SK-N-MC (cell line): ENCODE measurements around the gene LIPM.

Experiments used
- DNase-seq: peaks from one replicate; pipeline ENCODE4 v3.0.0-alpha.2; 2011; ENCODE audit warnings: low read depth, low spot score
- H3K27ac ChIP-seq: fragments of 200-600 bp; sonication (generic); 2 replicates; pipeline ENCODE4 v1.5.1; 2016; ENCODE audit warnings: mixed run types
- H3K36me3 ChIP-seq: fragments of 200-600 bp; sonication (generic); 2 replicates; pipeline ENCODE4 v1.6.1; 2017; ENCODE audit warnings: antibody characterized with exemption, low read length, mixed read lengths; ENCODE audit not compliant: insufficient read depth
- H3K4me3 ChIP-seq: fragments of 200-600 bp; sonication (generic); 2 replicates; pipeline ENCODE4 v1.5.1; 2016
- H3K9ac ChIP-seq: fragments of 200-600 bp; sonication (generic); 2 replicates; pipeline ENCODE4 v1.8.0; 2017; ENCODE audit warnings: mixed run types, mixed read lengths; ENCODE audit not compliant: insufficient read length
- H3K9me3 ChIP-seq: fragments of 200-600 bp; sonication (generic); 2 replicates; pipeline ENCODE4 v1.6.1; 2017; ENCODE audit warnings: low read depth, mild to moderate bottlenecking, antibody characterized with exemption, low read length, moderate library complexity, mixed read lengths
- EZH2 ChIP-seq: fragments of 200-600 bp; sonication (generic); IDR thresholded peaks from one replicate; pipeline ENCODE4 v1.6.1; 2017; ENCODE audit warnings: antibody characterized with exemption
- FOXP2 ChIP-seq: optimal IDR thresholded peaks from 2 replicates; pipeline ENCODE3; 2011; ENCODE audit warnings: mild to moderate bottlenecking, moderate library complexity; ENCODE audit not compliant: insufficient read depth; ENCODE audit errors: extremely low read length, control extremely low read depth
- POLR2AphosphoS5 ChIP-seq: IDR thresholded peaks from 2 replicates; pipeline ENCODE4 v1.6.1; 2012; ENCODE audit warnings: mild to moderate bottlenecking, low read depth, low read length, borderline replicate concordance

The LIPM gene

DNA sequence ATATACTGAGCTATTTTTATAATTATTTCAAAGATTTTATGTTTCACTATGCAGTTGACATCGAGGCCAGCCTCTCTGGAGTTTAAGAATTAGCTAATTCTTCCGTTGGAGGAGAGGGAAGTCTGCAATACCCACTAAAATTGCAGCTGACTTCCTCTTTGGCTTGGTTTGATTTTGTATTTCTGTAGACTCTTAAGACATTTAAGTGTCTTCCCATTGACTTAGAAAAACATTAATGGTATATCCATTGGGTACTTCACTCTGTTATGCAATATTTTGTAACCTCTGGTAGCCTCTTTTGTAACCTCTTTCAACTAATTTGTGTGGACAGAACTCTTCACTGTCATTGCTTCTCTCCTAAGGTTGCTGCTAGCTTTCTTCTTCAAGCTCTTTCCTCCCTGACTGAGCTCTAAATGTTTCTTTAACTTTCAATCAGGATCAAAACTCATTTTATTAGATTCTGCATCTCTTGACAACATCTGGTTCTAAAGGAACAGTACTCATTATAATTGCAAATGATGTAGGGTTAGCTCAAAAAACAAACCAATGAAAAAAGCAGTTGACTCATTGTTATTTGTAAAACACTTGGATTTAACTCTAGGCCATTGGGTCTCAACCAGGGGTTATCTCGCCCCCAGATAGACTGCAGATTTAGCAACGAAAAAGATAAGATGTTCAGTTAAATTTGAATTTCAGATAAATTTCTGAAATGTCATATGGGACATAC is 50.8 kb downstream of the LIPM start:
- TF ChIP-seq FOXP2 (no peak), EZH2 (no peak), POLR2AphosphoS5 (no peak)
- Histone ChIP-seq H3K36me3 (no peaks in the 10 kb centered on the region), H3K9me3 (no peaks in the 10 kb centered on the region), H3K9ac (no peak overlapping the region), H3K4me3 (no peak overlapping the region; the same call in 1 of the 2 replicates), H3K27ac (no peak overlapping the region)
- DNase-seq = no peak

DNA sequence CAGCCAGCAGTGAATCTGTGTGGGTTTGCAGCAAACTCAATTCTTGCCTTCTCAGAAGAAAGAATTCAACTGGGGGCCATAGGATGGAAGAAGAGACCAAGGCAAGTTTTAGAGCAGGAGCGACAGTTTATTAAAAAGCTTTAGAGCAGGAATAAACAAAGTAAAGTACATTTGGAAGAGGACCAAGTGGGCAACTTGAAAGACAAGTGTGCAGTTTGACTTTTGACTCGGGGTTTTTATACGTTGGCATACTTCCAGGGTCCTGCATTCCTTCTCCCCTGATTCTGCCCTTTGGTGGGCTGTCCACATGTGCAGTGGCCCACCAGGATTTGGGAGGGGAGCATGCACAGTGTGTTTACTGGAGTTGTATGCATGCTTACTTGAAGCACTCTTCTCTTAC is 52.2 kb downstream of the LIPM start:
- Histone ChIP-seq H3K4me3 (no peak overlapping the region), H3K9ac (no peak overlapping the region), H3K9me3 (no peaks in the 10 kb centered on the region), H3K36me3 (no peaks in the 10 kb centered on the region), H3K27ac (no peak overlapping the region)
- TF ChIP-seq POLR2AphosphoS5 (no peak), FOXP2 (no peak), EZH2 (no peak)
- no peak for DNase-seq

DNA sequence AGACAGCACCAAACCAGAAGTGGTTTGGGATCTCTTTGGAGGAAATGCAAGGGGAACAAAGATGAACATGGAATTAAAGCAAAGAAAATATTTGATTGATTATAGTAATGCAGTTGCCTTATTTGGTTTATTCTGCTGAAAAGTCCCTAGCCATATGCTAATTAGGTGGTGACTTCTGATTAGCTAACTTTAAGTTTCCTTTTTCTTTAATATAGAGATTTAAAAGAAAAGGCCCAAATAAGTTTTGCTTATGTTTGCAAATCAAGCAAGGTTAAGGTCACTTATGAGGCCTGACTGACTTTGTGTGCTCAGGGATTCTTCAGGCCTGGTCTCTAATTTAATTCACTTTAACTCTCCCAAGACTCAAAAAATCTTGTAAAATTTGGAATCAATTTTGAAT is 55.3 kb downstream of the LIPM start:
- Histone ChIP-seq H3K4me3 (no peak overlapping the region), H3K27ac (no peak overlapping the region), H3K36me3 (no peaks in the 10 kb centered on the region), H3K9me3 (no peaks in the 10 kb centered on the region), H3K9ac (no peak overlapping the region)
- no peak for DNase-seq
- TF ChIP-seq FOXP2 (no peak), EZH2 (no peak), POLR2AphosphoS5 (no peak)

DNA sequence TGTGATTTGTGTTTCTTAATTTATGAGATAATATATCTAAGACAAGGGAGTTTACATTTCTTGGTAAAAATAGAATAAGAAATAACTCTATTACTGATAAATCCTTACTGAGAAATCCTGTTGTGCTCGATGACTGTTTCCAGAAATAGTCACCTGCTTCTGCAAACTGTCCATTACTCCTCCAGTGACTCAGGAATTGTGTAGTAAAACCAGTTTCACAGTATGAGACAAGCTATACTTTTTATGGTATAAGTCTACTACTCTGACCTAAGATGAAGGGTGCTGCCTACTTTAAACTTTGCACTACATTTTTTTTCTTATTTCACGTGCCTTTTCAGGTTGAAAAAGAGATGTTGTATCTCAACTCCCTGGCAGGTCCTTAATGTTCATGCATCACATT is 56.0 kb downstream of the LIPM start:
- no peak overlapping the region for H3K27ac ChIP-seq
- no peak for DNase-seq
- H3K9me3 ChIP-seq = no peaks in the 10 kb centered on the region
- no peak overlapping the region for H3K9ac ChIP-seq
- TF ChIP-seq EZH2 (no peak), POLR2AphosphoS5 (no peak), FOXP2 (no peak)
- no peaks in the 10 kb centered on the region for H3K36me3 ChIP-seq
- H3K4me3 ChIP-seq = no peak overlapping the region

DNA sequence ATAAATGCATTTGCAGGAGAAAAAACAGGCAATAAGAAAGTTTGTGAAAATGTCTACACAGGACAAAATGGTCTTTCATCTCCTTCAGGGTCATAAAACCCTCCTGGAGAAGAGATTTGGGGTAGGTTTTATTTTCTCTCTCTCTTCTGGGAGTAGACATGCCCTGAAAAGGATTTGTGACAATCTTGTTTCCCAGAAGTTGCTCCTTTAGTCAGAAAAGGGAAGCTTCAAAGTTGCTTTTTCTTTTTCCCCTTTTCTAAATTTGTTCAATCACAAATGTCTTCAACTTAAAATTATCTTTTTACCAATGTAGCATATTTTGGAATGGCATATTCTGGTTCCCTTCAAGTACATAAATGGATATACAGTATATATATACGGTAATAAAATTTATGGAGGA is 58.5 kb downstream of the LIPM start:
- TF ChIP-seq FOXP2 (no peak), POLR2AphosphoS5 (no peak), EZH2 (no peak)
- H3K9me3 ChIP-seq = no peaks in the 10 kb centered on the region
- H3K4me3 ChIP-seq = no peak overlapping the region
- H3K27ac ChIP-seq = no peak overlapping the region
- H3K36me3 ChIP-seq = no peaks in the 10 kb centered on the region
- DNase-seq = no peak
- no peak overlapping the region for H3K9ac ChIP-seq

DNA sequence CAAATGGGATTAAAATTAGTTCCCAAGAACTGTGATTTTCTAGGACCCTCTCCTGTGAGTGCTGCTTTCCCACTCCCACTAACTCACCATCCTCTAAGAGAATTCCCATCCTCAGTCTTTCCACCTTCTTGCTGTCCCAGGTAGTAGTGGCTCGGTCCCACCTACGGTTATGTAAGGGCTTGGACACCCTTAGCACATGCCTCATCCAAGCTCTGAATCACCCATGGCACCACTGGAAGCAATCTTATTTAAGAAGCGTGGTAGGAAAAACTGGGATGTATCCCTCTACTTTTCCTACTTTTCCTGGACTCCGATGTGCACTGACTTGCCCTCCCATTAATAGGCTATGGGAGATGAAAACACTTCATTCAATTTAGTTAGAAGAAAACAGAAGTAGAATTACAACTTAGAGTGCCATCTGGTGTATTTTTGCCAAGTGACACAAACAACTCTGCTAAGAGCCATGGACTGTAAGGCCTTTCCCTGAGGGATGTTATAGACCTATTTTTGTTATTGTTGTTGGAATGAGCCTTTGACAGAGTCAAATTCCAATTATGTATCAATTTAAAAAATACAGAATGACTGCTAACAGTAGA is 62.8 kb downstream of the LIPM start:
- Histone ChIP-seq H3K9me3 (no peaks in the 10 kb centered on the region), H3K4me3 (no peak overlapping the region), H3K36me3 (no peaks in the 10 kb centered on the region), H3K9ac (no peak overlapping the region), H3K27ac (no peak overlapping the region)
- DNase-seq = no peak
- TF ChIP-seq FOXP2 (no peak), EZH2 (no peak), POLR2AphosphoS5 (no peak)

DNA sequence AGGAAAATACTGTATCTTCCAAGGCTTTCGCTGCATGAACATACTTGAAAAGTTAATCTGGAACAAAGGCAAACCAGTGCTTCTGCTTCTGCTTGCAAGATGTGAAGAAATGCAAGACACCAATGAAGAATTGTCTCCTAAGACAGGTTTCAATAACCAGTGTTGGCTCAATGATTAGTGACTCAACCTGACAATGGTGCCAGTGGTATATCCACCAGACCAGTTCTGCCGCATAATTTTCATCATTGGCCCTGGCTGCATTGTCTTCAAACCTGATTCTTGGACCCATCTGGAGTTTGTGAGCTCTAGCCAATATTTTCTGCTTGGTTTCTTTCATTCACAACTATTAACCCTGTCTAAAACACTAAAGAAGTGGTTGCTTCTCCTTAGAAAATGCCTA is 63.9 kb downstream of the LIPM start:
- TF ChIP-seq POLR2AphosphoS5 = no peak
- no peak for TF ChIP-seq EZH2
- no peak for TF ChIP-seq FOXP2
- Histone ChIP-seq H3K36me3 (no peaks in the 10 kb centered on the region), H3K4me3 (no peak overlapping the region), H3K27ac (no peak overlapping the region), H3K9me3 (no peaks in the 10 kb centered on the region), H3K9ac (no peak overlapping the region)
- DNase-seq = no peak

DNA sequence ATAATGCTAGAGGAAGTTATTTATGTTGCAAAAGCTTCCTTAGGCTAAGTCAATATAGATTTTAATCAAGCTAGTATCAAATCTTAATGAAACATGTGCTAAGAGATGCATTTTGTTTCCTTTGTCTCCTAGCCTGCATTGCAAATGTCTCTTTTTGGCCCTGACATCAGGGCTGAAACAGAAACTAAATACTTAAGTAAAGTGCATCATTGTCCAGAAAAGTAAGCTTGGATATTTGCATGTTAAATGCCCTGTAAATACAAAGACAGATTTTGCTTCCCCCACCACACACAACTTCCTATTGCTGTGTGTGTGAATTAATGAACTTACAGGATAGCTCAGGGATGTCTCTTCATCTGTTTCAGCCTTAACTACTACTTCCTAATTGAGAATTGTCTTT is 67.6 kb downstream of the LIPM start:
- H3K9me3 ChIP-seq = no peaks in the 10 kb centered on the region
- no peaks in the 10 kb centered on the region for H3K36me3 ChIP-seq
- H3K9ac ChIP-seq = no peak overlapping the region
- TF ChIP-seq FOXP2 (no peak), POLR2AphosphoS5 (no peak)
- no peak for DNase-seq
- no peak overlapping the region for H3K4me3 ChIP-seq
- H3K27ac ChIP-seq = no peak overlapping the region
